ENCODE results near the gene BEST3. TPM values are rescaled to one million over a fixed set of nuclear protein-coding genes. Genes with fewer than 3 reads are reported as not detected.
A peak's percentile ranks its signal among the peaks of the same experiment; 100 is the strongest.

The BEST3 gene
- polyA plus RNA-seq, 1 donor from 2014 or later = 0.88 TPM

- Histone ChIP-seq H3F3A (ENCODE audit: insufficient read depth, low read length, poor library complexity, severe bottlenecking) (no peaks in the 10 kb centered on the region), H3K9ac (ENCODE audit: low read length) (no peak overlapping the region), H3K9me3 (ENCODE audit: low read length) (no peaks in the 10 kb centered on the region), H3K27ac (ENCODE audit: low read length) (no peak overlapping the region), H3K79me2 (replicated peaks; ENCODE audit: insufficient read depth, low read length) (no peaks in the 10 kb centered on the region), H4K20me1 (ENCODE audit: insufficient read depth) (no peaks in the 10 kb centered on the region), H3K4me3 (ENCODE audit: low read length) (no peak overlapping the region), H2AFZ (ENCODE audit: low read depth, low read length) (no peak overlapping the region), H3K9me2 (ENCODE audit: insufficient read depth, low read length) (no peaks in the 10 kb centered on the region), H3K36me3 (ENCODE audit: insufficient read depth, low read length) (no peaks in the 10 kb centered on the region), H3K27me3 (ENCODE audit: insufficient read depth, low read depth, low read length) (no peaks in the 10 kb centered on the region), H3K4me2 (ENCODE audit: low read length) (no peak overlapping the region)
- TF ChIP-seq TAF1 (IDR thresholded peaks at IDR 0.05; ENCODE audit: low read depth) (no peak), REST (IDR thresholded peaks at IDR 0.05; ENCODE audit: borderline replicate concordance) (no peak), CTCF (IDR thresholded peaks at IDR 0.05; ENCODE audit: poor library complexity, severe bottlenecking) (peak; percentile 58), EP300 (conservative IDR thresholded peaks at IDR 0.05; ENCODE audit: poor library complexity, severe bottlenecking) (no peak), MXI1 (conservative IDR thresholded peaks at IDR 0.05; ENCODE audit: poor library complexity, severe bottlenecking) (no peak), SMC3 (conservative IDR thresholded peaks at IDR 0.05; ENCODE audit: poor library complexity) (peak; percentile 44), EZH2 (IDR thresholded peaks at IDR 0.05; ENCODE audit: borderline replicate concordance, insufficient read depth, low read length, poor library complexity, severe bottlenecking) (no peak), RAD21 (conservative IDR thresholded peaks at IDR 0.05) (peak; percentile 35)
Measured at GRCh38 chr12:69639400-69640016, 59.6 kb downstream of the BEST3 start.

- TF ChIP-seq REST (IDR thresholded peaks at IDR 0.05; ENCODE audit: borderline replicate concordance) (no peak), MXI1 (conservative IDR thresholded peaks at IDR 0.05; ENCODE audit: poor library complexity, severe bottlenecking) (no peak), RAD21 (conservative IDR thresholded peaks at IDR 0.05) (no peak), EP300 (conservative IDR thresholded peaks at IDR 0.05; ENCODE audit: poor library complexity, severe bottlenecking) (no peak), EZH2 (IDR thresholded peaks at IDR 0.05; ENCODE audit: borderline replicate concordance, insufficient read depth, low read length, poor library complexity, severe bottlenecking) (no peak), CTCF (IDR thresholded peaks at IDR 0.05; ENCODE audit: poor library complexity, severe bottlenecking) (no peak), TAF1 (IDR thresholded peaks at IDR 0.05; ENCODE audit: low read depth) (no peak)
- Histone ChIP-seq H2AFZ (ENCODE audit: low read depth, low read length) (no peak overlapping the region), H3K9ac (ENCODE audit: low read length) (no peak overlapping the region), H3K27me3 (ENCODE audit: insufficient read depth, low read depth, low read length) (no peaks in the 10 kb centered on the region), H3K9me3 (ENCODE audit: low read length) (no peaks in the 10 kb centered on the region), H3K27ac (ENCODE audit: low read length) (no peak overlapping the region), H3K9me2 (ENCODE audit: insufficient read depth, low read length) (no peaks in the 10 kb centered on the region), H3F3A (ENCODE audit: insufficient read depth, low read length, poor library complexity, severe bottlenecking) (no peaks in the 10 kb centered on the region), H4K20me1 (ENCODE audit: insufficient read depth) (no peaks in the 10 kb centered on the region), H3K4me3 (ENCODE audit: low read length) (no peak overlapping the region), H3K4me2 (ENCODE audit: low read length) (no peak overlapping the region), H3K79me2 (replicated peaks; ENCODE audit: insufficient read depth, low read length) (no peaks in the 10 kb centered on the region), H3K36me3 (ENCODE audit: insufficient read depth, low read length) (no peaks in the 10 kb centered on the region)
Measured at GRCh38 chr12:69633061-69633460, 66.0 kb downstream of the BEST3 start.

Data from neural cell (in vitro differentiated cells).